DMS114 treated with DMSO at 0.1 percent for 48 hours (cell line): ENCODE results near the gene SLC15A3.

ENCODE experiments used
- DNase-seq: peaks from one replicate; lab custom pipeline; 2025; ENCODE audit not compliant: unreplicated experiment; lab: John Stamatoyannopoulos, UW

Gene SLC15A3

GRCh38 chr11:60895687-60896086, 56.3 kb downstream of the SLC15A3 start:
- DNase-seq: no peak

DNA sequence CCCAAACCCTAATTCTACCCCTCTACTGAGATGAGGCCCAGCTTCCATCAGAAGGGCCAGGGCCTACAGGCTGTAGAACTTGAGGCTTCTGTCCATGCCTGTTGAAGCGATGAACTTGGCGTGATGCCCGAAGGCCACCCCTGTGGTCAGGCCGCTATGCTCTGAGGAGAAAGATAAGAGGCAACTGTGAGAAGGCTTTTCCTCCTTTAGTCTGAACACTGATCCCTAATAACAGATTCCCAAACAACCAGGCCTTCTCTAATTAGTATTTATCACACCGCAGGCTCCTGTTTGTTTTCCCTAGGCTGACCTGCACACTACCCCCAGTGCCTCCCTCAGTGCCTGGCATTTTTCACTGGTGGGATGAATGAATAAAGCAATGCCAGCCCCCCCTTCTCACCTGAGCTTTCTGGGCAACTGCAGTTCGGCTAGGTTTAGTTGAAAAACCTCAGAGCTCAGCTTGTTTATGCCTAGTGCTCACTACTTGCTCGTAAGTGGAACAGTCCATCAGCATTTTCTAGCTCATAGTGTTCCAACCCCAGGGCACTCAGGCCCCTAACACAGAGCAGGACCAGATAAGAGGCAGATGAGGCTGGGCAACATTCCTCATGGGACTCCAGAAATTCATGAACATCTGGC, 60.8 kb downstream of the SLC15A3 start:
- no peak for DNase-seq

- no peak for DNase-seq
These were observed 61.3 kb downstream of the SLC15A3 start for GRCh38 chr11:60890696-60891095.

DNA sequence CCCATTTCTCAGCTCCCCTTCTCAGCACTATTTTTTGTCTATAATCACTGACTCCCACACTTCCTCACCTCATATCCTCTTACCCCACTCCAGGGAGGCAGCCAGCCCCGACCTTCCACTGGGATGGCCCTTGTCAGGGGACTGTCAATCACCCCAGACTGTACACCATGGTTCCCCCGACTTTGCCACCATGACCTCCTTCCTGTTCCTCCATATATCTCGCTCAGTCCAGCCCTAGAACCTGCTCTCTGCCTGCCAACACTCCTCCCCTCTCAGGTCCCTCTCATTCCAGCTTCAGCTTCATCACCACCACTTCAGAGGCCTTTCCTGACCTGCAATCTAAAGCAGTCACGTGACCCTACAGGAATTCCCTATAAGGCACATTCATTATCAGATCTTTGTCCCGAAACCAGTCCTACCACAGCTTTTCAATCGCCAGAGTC, 62.1 kb downstream of the SLC15A3 start:
- no peak for DNase-seq

- DNase-seq: no peak
These were observed 64.4 kb downstream of the SLC15A3 start for GRCh38 chr11:60887556-60887955.
